ENCODE data around the gene DTX3L. TPM values are rescaled to one million over a fixed set of nuclear protein-coding genes. Genes with fewer than 3 reads are reported as not detected.
A peak's percentile ranks its signal among the peaks of the same experiment; 100 is the strongest.
"Not testable (repeated sequence)": the region's sequence is repeated elsewhere in the genome, so short reads cannot be mapped to it uniquely, and the experiment has no call there.

The DTX3L gene
- total RNA-seq, 2 donors from 2014 or later: 31.3 to 34.0 TPM

- no peaks in the 10 kb centered on the region for H3K27me3 Mint-ChIP-seq
- H3K27ac Mint-ChIP-seq: peak overlapping the region; percentile 56
- H3K9me3 ChIP-seq (ENCODE audit: control insufficient read depth, low read length, poor library complexity, severe bottlenecking): no peaks in the 10 kb centered on the region
- H3K36me3 Mint-ChIP-seq (ENCODE audit: low read depth): peaks cover 12% of the 10 kb centered on the region
- ATAC-seq: no peak
- H3K4me3 Mint-ChIP-seq: no peak overlapping the region
- H3K4me1 Mint-ChIP-seq: peaks cover 6% of the 10 kb centered on the region
- DNase-seq: no peak
These were observed 18.0 kb upstream of the DTX3L start for GRCh38 chr3:122546151-122546550.

DNA sequence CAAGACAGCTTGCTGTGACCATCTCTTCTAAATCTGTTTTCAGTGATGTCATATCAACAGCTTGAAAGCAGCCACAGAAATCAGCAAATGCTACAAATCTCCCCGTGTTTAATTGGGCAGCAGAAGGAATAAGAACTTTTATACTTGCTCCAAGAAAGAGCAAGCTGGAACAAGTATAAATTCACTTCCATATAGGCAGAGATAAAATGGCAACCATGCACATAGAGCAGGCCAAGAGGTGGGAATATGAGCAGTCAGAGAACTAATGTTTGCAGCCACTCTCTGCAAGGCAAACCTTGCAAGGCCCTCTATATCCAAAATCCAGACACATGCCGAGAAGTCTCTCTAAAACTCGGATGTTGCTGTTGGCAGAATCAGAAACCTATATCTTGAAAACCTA lies 16.1 kb upstream of the DTX3L start:
- Mint-ChIP-seq H3K27ac (no peak overlapping the region), H3K27me3 (no peaks in the 10 kb centered on the region), H3K36me3 (ENCODE audit: low read depth) (peaks cover 14% of the 10 kb centered on the region), H3K4me3 (no peak overlapping the region), H3K4me1 (peaks cover 7% of the 10 kb centered on the region)
- no peaks in the 10 kb centered on the region for H3K9me3 ChIP-seq (ENCODE audit: control insufficient read depth, low read length, poor library complexity, severe bottlenecking)
- no peak for ATAC-seq
- no peak for DNase-seq

DNA sequence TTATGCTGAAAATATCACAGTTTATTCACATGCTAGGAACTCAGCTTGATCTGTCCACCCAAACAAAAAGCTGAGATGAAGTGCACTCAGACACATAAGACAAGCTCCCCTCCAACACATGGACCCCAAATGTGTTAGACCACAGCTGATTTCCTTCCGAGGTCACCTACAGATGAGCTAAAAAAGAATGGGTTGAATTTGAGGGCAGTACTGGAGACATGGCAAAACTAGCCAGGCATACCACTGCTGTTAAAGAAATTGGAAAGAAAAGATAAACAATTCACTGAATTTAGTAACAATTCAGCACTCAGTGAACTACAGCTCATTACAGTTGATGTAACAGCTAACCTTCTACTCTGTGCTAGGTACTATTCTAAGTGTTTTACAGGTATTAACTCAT lies 15.5 kb upstream of the DTX3L start:
- peaks cover 16% of the 10 kb centered on the region for H3K36me3 Mint-ChIP-seq (ENCODE audit: low read depth)
- ATAC-seq (no peak), DNase-seq (no peak)
- H3K4me3 Mint-ChIP-seq: no peak overlapping the region
- H3K9me3 ChIP-seq (ENCODE audit: control insufficient read depth, low read length, poor library complexity, severe bottlenecking): no peaks in the 10 kb centered on the region
- no peak overlapping the region for H3K27ac Mint-ChIP-seq
- peaks cover 11% of the 10 kb centered on the region for H3K4me1 Mint-ChIP-seq
- no peaks in the 10 kb centered on the region for H3K27me3 Mint-ChIP-seq

DNA sequence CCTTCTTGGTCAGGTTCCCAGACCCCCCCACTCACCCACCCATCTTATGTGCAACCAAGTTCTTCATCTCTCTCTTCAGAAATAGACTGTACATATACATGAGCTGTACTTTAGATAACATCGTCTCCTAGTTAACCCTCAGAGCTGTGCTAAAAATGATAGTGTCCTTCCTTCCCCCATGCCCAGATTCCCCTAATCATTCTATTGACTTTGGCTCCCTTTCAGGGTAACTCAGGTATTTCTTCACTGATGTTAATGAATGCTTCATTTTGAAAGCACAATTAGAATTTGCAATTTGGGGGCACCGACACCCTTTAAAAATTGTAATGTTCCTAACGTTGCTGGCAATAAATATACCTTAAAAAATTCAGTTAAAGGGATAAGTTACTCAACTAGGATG lies 11.0 kb upstream of the DTX3L start:
- Mint-ChIP-seq H3K4me1 (peaks cover 15% of the 10 kb centered on the region), H3K27me3 (no peaks in the 10 kb centered on the region), H3K4me3 (no peak overlapping the region), H3K27ac (peak overlapping the region; percentile 71), H3K36me3 (ENCODE audit: low read depth) (peaks cover 13% of the 10 kb centered on the region)
- no peaks in the 10 kb centered on the region for H3K9me3 ChIP-seq (ENCODE audit: control insufficient read depth, low read length, poor library complexity, severe bottlenecking)
- ATAC-seq (no peak), DNase-seq (no peak)

- DNase-seq (no peak), ATAC-seq (no peak)
- H3K9me3 ChIP-seq (ENCODE audit: control insufficient read depth, low read length, poor library complexity, severe bottlenecking): no peaks in the 10 kb centered on the region
- H3K27me3 Mint-ChIP-seq: no peaks in the 10 kb centered on the region
- no peak overlapping the region for H3K4me3 Mint-ChIP-seq
- H3K27ac Mint-ChIP-seq: no peak overlapping the region
- peaks cover 21% of the 10 kb centered on the region for H3K4me1 Mint-ChIP-seq
- peaks cover 16% of the 10 kb centered on the region for H3K36me3 Mint-ChIP-seq (ENCODE audit: low read depth)
These were observed 8.7 kb upstream of the DTX3L start for GRCh38 chr3:122555275-122556071.

DNA sequence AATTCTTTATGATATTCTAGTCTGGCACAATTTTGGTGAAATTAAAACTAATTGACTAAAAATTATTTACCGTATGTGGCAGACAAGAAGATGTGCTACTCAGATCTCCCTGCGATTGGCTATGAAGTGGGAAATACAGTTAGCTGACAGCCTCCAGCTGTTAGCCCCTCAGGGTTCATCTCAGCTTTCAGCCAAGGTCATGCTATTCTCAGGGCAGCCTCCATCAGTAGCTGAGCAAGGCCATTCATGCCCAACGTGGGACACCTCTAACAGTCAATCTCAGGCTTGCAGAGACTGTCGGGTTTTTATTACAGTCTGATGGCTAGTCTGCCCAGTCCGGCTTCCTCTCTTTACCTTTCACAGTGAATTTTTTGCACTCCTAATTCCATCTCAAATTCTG lies 6.8 kb upstream of the DTX3L start:
- DNase-seq (no peak), ATAC-seq (no peak)
- H3K4me3 Mint-ChIP-seq: no peak overlapping the region
- no peaks in the 10 kb centered on the region for H3K9me3 ChIP-seq (ENCODE audit: control insufficient read depth, low read length, poor library complexity, severe bottlenecking)
- peaks cover 35% of the 10 kb centered on the region for H3K4me1 Mint-ChIP-seq
- peaks cover 13% of the 10 kb centered on the region for H3K36me3 Mint-ChIP-seq (ENCODE audit: low read depth)
- H3K27me3 Mint-ChIP-seq: no peaks in the 10 kb centered on the region
- no peak overlapping the region for H3K27ac Mint-ChIP-seq

DNA sequence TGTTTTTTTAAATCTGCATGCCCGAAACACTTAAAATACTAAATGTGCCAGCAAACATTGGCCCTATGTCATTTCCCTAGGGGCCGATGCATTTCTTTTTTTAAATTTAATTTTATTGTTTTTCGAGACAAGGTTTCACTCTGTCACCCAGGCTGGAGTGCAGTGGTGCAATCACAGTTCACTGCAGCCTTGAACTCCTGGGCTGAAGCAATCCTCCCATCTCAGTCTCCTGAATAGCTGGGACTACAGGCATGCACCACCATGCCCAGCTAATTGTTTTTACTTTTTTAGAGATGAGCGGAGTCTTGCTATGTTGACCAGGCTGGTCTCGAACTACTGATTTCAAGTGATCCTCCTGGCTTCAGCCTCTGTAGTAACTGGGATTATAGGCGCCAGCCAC lies 5.5 kb upstream of the DTX3L start:
- H3K4me3 Mint-ChIP-seq: no peak overlapping the region

DNA sequence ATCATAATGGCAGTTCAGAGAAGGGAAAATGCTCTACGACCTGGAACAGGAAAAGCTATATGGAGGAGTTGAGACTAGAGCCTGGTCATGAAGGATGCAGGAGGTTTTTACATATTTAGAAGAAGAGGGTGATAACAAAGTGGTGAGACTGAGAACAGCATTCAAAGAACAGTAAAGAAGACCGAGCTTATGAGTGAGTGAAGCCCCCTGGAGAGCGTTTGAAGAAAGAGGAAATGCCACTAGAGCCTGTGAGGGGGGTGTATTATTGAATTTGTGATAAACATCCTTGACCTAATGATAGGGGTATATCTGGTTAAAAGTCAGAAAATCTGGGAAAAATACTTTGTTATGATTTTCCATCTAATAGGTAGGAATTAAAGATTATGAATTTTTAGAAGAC lies 4.2 kb upstream of the DTX3L start:
- ATAC-seq: no peak
- peaks cover 39% of the 10 kb centered on the region for H3K4me1 Mint-ChIP-seq

More for the DNA sequence above, 5.5 kb upstream of the DTX3L start:
- DNase-seq: no peak
- H3K36me3 Mint-ChIP-seq (ENCODE audit: low read depth): peaks cover 10% of the 10 kb centered on the region
- no peak for ATAC-seq
- H3K27ac Mint-ChIP-seq: no peak overlapping the region
- H3K27me3 Mint-ChIP-seq: no peaks in the 10 kb centered on the region
- no peaks in the 10 kb centered on the region for H3K9me3 ChIP-seq (ENCODE audit: control insufficient read depth, low read length, poor library complexity, severe bottlenecking)
- H3K4me1 Mint-ChIP-seq: peaks cover 41% of the 10 kb centered on the region

GRCh38 chr3:122560680-122561079 lies 3.5 kb upstream of the DTX3L start:
- ATAC-seq (peak; percentile 27), DNase-seq (peak in 1 of 3 donors; percentile 46)
- no peaks in the 10 kb centered on the region for H3K9me3 ChIP-seq (ENCODE audit: control insufficient read depth, low read length, poor library complexity, severe bottlenecking)
- Mint-ChIP-seq H3K27ac (peak overlapping the region; percentile 95), H3K27me3 (no peaks in the 10 kb centered on the region), H3K36me3 (ENCODE audit: low read depth) (peaks cover 6% of the 10 kb centered on the region), H3K4me3 (no peak overlapping the region), H3K4me1 (peaks cover 37% of the 10 kb centered on the region)

More for the DNA sequence above, 4.2 kb upstream of the DTX3L start:
- H3K27ac Mint-ChIP-seq: peak overlapping the region; percentile 34
- H3K36me3 Mint-ChIP-seq (ENCODE audit: low read depth): peaks cover 6% of the 10 kb centered on the region
- H3K4me3 Mint-ChIP-seq: no peak overlapping the region
- H3K9me3 ChIP-seq (ENCODE audit: control insufficient read depth, low read length, poor library complexity, severe bottlenecking): no peaks in the 10 kb centered on the region
- no peaks in the 10 kb centered on the region for H3K27me3 Mint-ChIP-seq
- DNase-seq: no peak

GRCh38 chr3:122562923-122563716 lies 1.0 kb upstream of the DTX3L start:
- Mint-ChIP-seq H3K4me3 (peak overlapping the region; percentile 95), H3K27ac (peak overlapping the region; percentile 95), H3K4me1 (peaks cover 52% of the 10 kb centered on the region), H3K27me3 (no peaks in the 10 kb centered on the region), H3K36me3 (ENCODE audit: low read depth) (peaks cover 13% of the 10 kb centered on the region)
- H3K9me3 ChIP-seq (ENCODE audit: control insufficient read depth, low read length, poor library complexity, severe bottlenecking): no peaks in the 10 kb centered on the region
- DNase-seq (no peak), ATAC-seq (no peak)

DNA sequence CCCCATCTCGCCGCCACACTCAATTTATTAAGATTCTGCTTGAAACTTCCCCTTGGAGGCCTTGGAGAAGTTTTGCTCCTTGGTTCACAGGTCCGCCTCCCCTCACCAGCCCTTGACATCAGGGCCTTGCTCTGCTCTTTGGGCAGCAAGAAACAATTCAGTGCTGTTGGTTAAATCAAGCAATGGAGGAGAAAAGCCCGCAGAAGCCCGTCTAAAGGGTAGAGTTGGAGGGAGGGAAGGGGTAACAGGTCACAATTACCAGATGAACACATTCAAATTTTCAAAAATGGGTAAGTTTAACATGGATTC lies 467 bp upstream of the DTX3L start:
- peak overlapping the region; percentile 95 for H3K27ac Mint-ChIP-seq
- DNase-seq (no peak), ATAC-seq (peak; percentile 7)
- no peaks in the 10 kb centered on the region for H3K27me3 Mint-ChIP-seq
- peaks cover 15% of the 10 kb centered on the region for H3K36me3 Mint-ChIP-seq (ENCODE audit: low read depth)
- peak overlapping the region; percentile 95 for H3K4me3 Mint-ChIP-seq
- H3K4me1 Mint-ChIP-seq: peaks cover 56% of the 10 kb centered on the region
- H3K9me3 ChIP-seq (ENCODE audit: control insufficient read depth, low read length, poor library complexity, severe bottlenecking): no peaks in the 10 kb centered on the region

DNA sequence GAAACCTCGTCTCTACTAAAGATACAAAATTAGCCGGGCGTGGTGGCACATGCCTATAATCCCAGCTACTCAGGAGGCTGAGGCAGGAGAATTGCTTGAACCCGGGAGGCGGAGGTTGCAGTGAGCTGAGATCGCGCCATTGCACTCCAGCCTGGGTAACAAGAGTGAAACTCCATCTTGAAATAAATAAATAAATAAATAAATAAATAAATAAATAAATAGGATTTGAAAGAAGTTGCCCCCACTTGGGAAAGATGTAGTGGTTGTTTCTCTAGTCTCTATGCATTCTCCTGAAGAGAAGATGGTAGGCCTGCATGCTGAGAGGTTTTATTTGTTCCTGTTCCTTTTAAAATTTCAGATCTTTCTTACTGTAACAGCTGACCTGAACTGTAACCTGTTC lies 4.0 kb downstream of the DTX3L start:
- ATAC-seq; H3K9me3 ChIP-seq (ENCODE audit: control insufficient read depth, low read length, poor library complexity, severe bottlenecking); DNase-seq; H3K4me3 Mint-ChIP-seq; H3K27me3 Mint-ChIP-seq: not testable (repeated sequence)
- Mint-ChIP-seq H3K27ac (peak overlapping the region; percentile 75), H3K36me3 (ENCODE audit: low read depth) (peaks cover 11% of the 10 kb centered on the region), H3K4me1 (peaks cover 47% of the 10 kb centered on the region)

DNA sequence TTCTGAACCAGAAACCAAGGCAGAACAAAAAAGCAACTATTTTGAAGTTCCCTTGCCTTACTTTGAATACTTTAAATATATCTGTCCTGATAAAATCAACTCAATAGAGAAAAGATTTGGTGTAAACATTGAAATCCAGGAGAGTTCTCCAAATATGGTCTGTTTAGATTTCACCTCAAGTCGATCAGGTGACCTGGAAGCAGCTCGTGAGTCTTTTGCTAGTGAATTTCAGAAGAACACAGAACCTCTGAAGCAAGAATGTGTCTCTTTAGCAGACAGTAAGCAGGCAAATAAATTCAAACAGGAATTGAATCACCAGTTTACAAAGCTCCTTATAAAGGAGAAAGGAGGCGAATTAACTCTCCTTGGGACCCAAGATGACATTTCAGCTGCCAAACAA lies 4.6 kb downstream of the DTX3L start:
- no peak for ATAC-seq
- Mint-ChIP-seq H3K27me3 (no peaks in the 10 kb centered on the region), H3K4me1 (peaks cover 45% of the 10 kb centered on the region), H3K36me3 (ENCODE audit: low read depth) (peaks cover 11% of the 10 kb centered on the region), H3K27ac (peak overlapping the region; percentile 75), H3K4me3 (no peak overlapping the region)
- DNase-seq: no peak
- H3K9me3 ChIP-seq (ENCODE audit: control insufficient read depth, low read length, poor library complexity, severe bottlenecking): no peaks in the 10 kb centered on the region
